Measurements from ENCODE around the gene ZFTA. TPM values are rescaled to one million over a fixed set of nuclear protein-coding genes. Genes with fewer than 3 reads are reported as not detected.
"Not testable (repeated sequence)": the region's sequence is repeated elsewhere in the genome, so short reads cannot be mapped to it uniquely, and the experiment has no call there.

Gene ZFTA
- total RNA-seq, 1 experiment from 2014 or later: 27.2 TPM

- DNase-seq: no peak
- Histone ChIP-seq H3K27me3 (ENCODE audit: control insufficient read depth, insufficient read depth, low read length) (no peaks in the 10 kb centered on the region), H3K4me3 (ENCODE audit: insufficient read depth, low read depth, low read length) (no peak overlapping the region), H3K36me3 (replicated peaks; ENCODE audit: control insufficient read depth, insufficient read depth, low read length) (no peaks in the 10 kb centered on the region)
Observed at GRCh38 chr11:63795066-63795465, 26.5 kb upstream of the ZFTA start.

- DNase-seq: no peak
- Histone ChIP-seq H3K27me3 (ENCODE audit: control insufficient read depth, insufficient read depth, low read length) (no peaks in the 10 kb centered on the region), H3K36me3 (replicated peaks; ENCODE audit: control insufficient read depth, insufficient read depth, low read length) (no peaks in the 10 kb centered on the region), H3K4me3 (ENCODE audit: insufficient read depth, low read depth, low read length) (no peak overlapping the region)
Observed at GRCh38 chr11:63793161-63793560, 24.6 kb upstream of the ZFTA start.

- Histone ChIP-seq H3K27me3 (ENCODE audit: control insufficient read depth, insufficient read depth, low read length) (no peaks in the 10 kb centered on the region), H3K36me3 (replicated peaks; ENCODE audit: control insufficient read depth, insufficient read depth, low read length) (no peaks in the 10 kb centered on the region), H3K4me3 (ENCODE audit: insufficient read depth, low read depth, low read length) (no peak overlapping the region)
- no peak for DNase-seq
Observed at GRCh38 chr11:63791495-63792167, 23.1 kb upstream of the ZFTA start.

- H3K36me3 ChIP-seq (replicated peaks; ENCODE audit: control insufficient read depth, insufficient read depth, low read length): no peaks in the 10 kb centered on the region
- no peaks in the 10 kb centered on the region for H3K27me3 ChIP-seq (ENCODE audit: control insufficient read depth, insufficient read depth, low read length)
- H3K4me3 ChIP-seq (ENCODE audit: insufficient read depth, low read depth, low read length): no peak overlapping the region
- DNase-seq: no peak
Observed at GRCh38 chr11:63785823-63786222, 17.2 kb upstream of the ZFTA start.

GRCh38 chr11:63783925-63784592 is 15.5 kb upstream of the ZFTA start:
- no peaks in the 10 kb centered on the region for H3K36me3 ChIP-seq (replicated peaks; ENCODE audit: control insufficient read depth, insufficient read depth, low read length)
- peak; percentile 63 for DNase-seq
- H3K4me3 ChIP-seq (ENCODE audit: insufficient read depth, low read depth, low read length): no peak overlapping the region
- no peaks in the 10 kb centered on the region for H3K27me3 ChIP-seq (ENCODE audit: control insufficient read depth, insufficient read depth, low read length)

GRCh38 chr11:63782749-63783148 is 14.2 kb upstream of the ZFTA start:
- H3K4me3 ChIP-seq (ENCODE audit: insufficient read depth, low read depth, low read length): no peak overlapping the region
- H3K36me3 ChIP-seq (replicated peaks; ENCODE audit: control insufficient read depth, insufficient read depth, low read length): no peaks in the 10 kb centered on the region
- H3K27me3 ChIP-seq (ENCODE audit: control insufficient read depth, insufficient read depth, low read length): no peaks in the 10 kb centered on the region
- no peak for DNase-seq

GRCh38 chr11:63779039-63779438 is 10.5 kb upstream of the ZFTA start:
- DNase-seq: no peak
- Histone ChIP-seq H3K4me3 (ENCODE audit: insufficient read depth, low read depth, low read length) (no peak overlapping the region), H3K36me3 (replicated peaks; ENCODE audit: control insufficient read depth, insufficient read depth, low read length) (no peaks in the 10 kb centered on the region), H3K27me3 (ENCODE audit: control insufficient read depth, insufficient read depth, low read length) (no peaks in the 10 kb centered on the region)

GRCh38 chr11:63775191-63775590 is 6.6 kb upstream of the ZFTA start:
- no peak for DNase-seq
- Histone ChIP-seq H3K4me3 (ENCODE audit: insufficient read depth, low read depth, low read length) (no peak overlapping the region), H3K27me3 (ENCODE audit: control insufficient read depth, insufficient read depth, low read length) (peaks cover 7% of the 10 kb centered on the region), H3K36me3 (replicated peaks; ENCODE audit: control insufficient read depth, insufficient read depth, low read length) (no peaks in the 10 kb centered on the region)

GRCh38 chr11:63771741-63772318 is 3.3 kb upstream of the ZFTA start:
- H3K36me3 ChIP-seq (replicated peaks; ENCODE audit: control insufficient read depth, insufficient read depth, low read length); DNase-seq; H3K27me3 ChIP-seq (ENCODE audit: control insufficient read depth, insufficient read depth, low read length); H3K4me3 ChIP-seq (ENCODE audit: insufficient read depth, low read depth, low read length): not testable (repeated sequence)

- no peak overlapping the region for H3K4me3 ChIP-seq (ENCODE audit: insufficient read depth, low read depth, low read length)
- no peak for DNase-seq
- H3K27me3 ChIP-seq (ENCODE audit: control insufficient read depth, insufficient read depth, low read length): peaks cover 7% of the 10 kb centered on the region
Observed at GRCh38 chr11:63770763-63771162, 2.2 kb upstream of the ZFTA start.

GRCh38 chr11:63769714-63770455 is 1.3 kb upstream of the ZFTA start:
- peak; percentile 72 for DNase-seq
- Histone ChIP-seq H3K36me3 (replicated peaks; ENCODE audit: control insufficient read depth, insufficient read depth, low read length) (no peaks in the 10 kb centered on the region; the same call in 1 of the 2 replicates), H3K4me3 (ENCODE audit: insufficient read depth, low read depth, low read length) (peak overlapping the region; percentile 83), H3K27me3 (ENCODE audit: control insufficient read depth, insufficient read depth, low read length) (peaks cover 7% of the 10 kb centered on the region)

More at GRCh38 chr11:63770763-63771162, 2.2 kb upstream of the ZFTA start:
- H3K36me3 ChIP-seq (replicated peaks; ENCODE audit: control insufficient read depth, insufficient read depth, low read length): no peaks in the 10 kb centered on the region; the same call in 1 of the 2 replicates

GRCh38 chr11:63769042-63769713 is 603 bp upstream of the ZFTA start:
- Histone ChIP-seq H3K36me3 (replicated peaks; ENCODE audit: control insufficient read depth, insufficient read depth, low read length) (no peaks in the 10 kb centered on the region; the same call in 1 of the 2 replicates), H3K27me3 (ENCODE audit: control insufficient read depth, insufficient read depth, low read length) (peaks cover 7% of the 10 kb centered on the region), H3K4me3 (ENCODE audit: insufficient read depth, low read depth, low read length) (peak overlapping the region; percentile 83)
- DNase-seq: peak; percentile 80

- Histone ChIP-seq H3K36me3 (replicated peaks; ENCODE audit: control insufficient read depth, insufficient read depth, low read length) (no peaks in the 10 kb centered on the region; the same call in 1 of the 2 replicates), H3K27me3 (ENCODE audit: control insufficient read depth, insufficient read depth, low read length) (peaks cover 7% of the 10 kb centered on the region), H3K4me3 (ENCODE audit: insufficient read depth, low read depth, low read length) (peak overlapping the region; percentile 83)
- DNase-seq: peak; percentile 94
Observed at GRCh38 chr11:63767565-63768236, 874 bp downstream of the ZFTA start.

- peak overlapping the region; percentile 83 for H3K4me3 ChIP-seq (ENCODE audit: insufficient read depth, low read depth, low read length)
- peaks cover 7% of the 10 kb centered on the region for H3K27me3 ChIP-seq (ENCODE audit: control insufficient read depth, insufficient read depth, low read length)
- no peak for DNase-seq
- no peaks in the 10 kb centered on the region; the same call in 1 of the 2 replicates for H3K36me3 ChIP-seq (replicated peaks; ENCODE audit: control insufficient read depth, insufficient read depth, low read length)
Observed at GRCh38 chr11:63767267-63767564, 1.4 kb downstream of the ZFTA start.

All from H7 (cell line).